RCC 7860 (cell line): Measurements from ENCODE around the gene ABHD2.
"Not testable (repeated sequence)": the region's sequence is repeated elsewhere in the genome, so short reads cannot be mapped to it uniquely, and the experiment has no call there.

Experiments
- DNase-seq: peaks from one replicate; pipeline ENCODE4 v3.0.0-alpha.2; 2015; ENCODE audit warnings: low spot score
- FAIRE-seq: peaks from 2 replicates; lab custom pipeline; 2012; peaks lifted over from hg19 to GRCh38; lab: Jason Lieb, UNC

The ABHD2 gene, protein sequence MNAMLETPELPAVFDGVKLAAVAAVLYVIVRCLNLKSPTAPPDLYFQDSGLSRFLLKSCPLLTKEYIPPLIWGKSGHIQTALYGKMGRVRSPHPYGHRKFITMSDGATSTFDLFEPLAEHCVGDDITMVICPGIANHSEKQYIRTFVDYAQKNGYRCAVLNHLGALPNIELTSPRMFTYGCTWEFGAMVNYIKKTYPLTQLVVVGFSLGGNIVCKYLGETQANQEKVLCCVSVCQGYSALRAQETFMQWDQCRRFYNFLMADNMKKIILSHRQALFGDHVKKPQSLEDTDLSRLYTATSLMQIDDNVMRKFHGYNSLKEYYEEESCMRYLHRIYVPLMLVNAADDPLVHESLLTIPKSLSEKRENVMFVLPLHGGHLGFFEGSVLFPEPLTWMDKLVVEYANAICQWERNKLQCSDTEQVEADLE

DNA sequence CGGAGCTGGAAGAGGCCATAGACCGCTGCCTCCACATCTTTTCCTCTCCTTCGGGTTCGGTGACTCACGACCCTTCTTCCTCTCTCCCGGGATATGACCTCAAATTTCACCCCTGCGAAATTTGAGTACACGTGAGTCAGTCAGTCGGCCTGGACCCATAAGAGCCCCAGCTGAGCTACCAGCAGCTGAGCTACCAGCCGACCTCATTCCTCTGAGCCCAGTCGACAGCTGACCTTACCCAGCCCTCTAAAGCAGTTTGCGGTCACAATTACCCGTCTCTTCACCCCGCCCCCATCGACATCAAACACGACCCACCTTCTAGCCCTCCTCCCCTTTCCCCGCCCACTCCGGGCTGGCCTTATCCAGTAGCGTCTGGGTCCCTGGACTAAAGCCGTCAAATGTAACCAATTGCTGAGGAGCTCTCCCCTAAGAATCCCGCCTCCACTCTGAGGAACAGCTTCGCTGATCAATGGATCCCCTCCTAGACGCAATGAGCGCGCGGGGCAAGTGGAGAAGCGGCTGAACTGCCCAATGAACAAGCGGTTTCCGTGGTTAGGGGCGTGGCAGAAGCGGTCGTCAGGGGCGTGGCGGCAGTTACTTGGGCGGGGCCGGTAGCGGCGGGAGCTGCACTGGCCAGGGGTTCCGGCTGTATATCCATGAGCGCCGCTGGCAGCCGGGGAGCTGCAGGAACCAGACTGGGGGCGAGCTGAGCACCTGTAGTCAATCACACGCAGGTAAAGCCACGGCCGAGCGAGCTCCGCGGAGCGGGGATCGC is at the start of gene ABHD2:
ABHD2 (plus strand) TSS at position 627 of the 775 bp plus-strand sequence. CDS start 27,872 bp downstream, outside the sequence.
- FAIRE-seq (peak; percentile 95), DNase-seq (peak; percentile 100)

DNA sequence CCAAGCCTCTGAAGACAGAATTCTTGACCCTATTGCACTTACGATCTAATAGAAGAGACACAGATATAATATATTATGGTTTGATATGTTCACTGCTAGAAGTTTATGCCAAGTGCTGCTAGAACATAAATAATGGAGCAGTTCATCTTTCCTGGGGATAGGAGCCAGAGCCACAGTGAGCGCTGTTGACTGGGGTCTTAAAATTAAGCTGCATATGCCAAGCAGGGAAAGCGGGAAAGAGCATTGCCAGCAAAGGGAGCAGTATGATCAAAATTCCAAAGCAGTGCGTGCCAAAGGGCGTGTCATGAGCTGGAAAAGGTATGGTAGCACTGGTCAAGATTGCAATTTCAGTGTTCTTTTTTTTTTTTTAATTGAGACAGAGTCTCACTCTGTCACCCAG is 49.1 kb upstream of the ABHD2 start:
- FAIRE-seq (no peak), DNase-seq (no peak)

DNA sequence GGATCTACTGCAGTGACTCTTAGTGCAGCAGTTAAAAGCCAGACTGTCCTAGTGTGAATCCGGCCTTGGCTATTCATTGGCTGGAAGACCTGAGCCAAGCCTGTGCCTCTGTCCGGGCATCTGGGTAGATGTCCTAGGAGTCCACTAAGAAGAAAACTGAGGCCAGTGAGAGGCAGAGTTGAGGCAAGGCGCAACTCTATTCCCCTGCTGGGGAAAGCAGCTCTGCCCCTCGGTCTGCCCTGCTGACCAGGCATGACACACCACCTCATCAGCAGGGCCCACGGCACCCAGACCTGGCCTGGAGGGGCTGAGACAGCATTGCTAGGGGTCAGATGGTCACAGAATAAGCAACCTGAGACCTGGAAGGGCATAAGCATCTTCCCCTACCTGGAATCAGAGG is 46.7 kb upstream of the ABHD2 start:
- FAIRE-seq (no peak), DNase-seq (no peak)

DNA sequence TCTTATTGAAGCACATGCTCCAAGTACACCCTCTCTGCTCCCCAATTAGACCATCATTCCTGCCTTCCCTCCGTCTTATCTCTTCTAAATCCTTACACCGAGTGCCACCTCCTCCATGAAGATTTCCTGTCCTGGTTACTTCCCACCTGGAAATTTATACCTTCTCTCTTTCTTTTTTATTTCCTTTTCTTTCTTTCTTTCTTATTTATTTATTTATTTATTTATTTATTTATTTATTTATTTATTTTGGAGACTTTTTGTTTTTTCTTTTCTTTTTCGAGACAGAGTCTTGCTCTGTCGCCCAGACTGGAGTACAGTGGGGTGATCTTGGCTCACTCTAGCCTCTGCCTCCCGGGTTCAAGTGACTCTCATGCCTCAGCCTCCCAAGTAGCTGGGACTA is 45.9 kb upstream of the ABHD2 start:
- no peak for FAIRE-seq
- DNase-seq: no peak

DNA sequence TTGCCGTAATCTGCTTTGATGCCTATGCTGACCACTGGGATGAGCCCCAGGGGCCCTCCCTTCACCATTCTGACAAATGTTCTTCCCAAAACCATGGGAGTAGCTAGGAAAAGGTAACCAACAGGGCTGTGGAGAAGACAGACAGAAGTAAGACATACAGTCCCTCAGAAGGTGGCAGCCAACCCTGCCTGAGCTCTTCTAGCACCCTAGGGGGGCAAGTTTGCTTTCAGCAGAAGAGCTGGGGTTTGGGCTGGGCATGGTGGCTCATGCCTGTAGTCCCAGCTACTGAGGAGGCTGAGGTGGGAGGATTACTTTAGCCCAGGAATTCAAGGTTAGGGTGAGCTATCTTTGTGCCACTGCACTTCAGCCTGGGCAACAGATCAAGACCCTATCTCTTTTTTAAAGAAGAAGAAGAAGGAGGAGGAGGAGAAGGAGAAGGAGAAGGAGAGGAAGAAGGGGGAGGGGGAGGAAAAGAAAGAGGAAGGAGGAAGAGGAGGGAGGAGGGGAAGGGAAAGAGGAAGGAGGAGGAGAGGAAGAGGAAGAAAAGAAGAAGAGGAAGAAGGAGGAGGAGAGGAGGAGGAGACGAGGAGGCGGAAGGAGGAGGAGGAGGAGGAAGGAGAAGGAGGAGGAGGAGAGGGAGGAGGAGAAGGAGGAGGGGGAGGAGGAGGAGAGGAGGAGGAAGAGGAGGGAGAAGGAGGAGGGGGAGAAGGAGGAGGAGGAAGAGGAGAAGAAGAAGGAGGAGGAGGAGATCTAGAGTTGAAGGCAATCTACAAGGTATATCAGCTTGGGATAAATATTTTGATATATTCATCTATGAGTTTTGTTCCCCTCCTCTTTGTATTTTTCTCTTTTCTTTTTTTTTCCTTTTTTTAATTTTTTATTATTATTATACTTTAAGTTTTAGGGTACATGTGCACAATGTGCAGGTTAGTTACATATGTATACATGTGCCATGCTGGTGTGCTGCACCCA is 44.9 kb upstream of the ABHD2 start:
- DNase-seq (no peak), FAIRE-seq (no peak)

DNA sequence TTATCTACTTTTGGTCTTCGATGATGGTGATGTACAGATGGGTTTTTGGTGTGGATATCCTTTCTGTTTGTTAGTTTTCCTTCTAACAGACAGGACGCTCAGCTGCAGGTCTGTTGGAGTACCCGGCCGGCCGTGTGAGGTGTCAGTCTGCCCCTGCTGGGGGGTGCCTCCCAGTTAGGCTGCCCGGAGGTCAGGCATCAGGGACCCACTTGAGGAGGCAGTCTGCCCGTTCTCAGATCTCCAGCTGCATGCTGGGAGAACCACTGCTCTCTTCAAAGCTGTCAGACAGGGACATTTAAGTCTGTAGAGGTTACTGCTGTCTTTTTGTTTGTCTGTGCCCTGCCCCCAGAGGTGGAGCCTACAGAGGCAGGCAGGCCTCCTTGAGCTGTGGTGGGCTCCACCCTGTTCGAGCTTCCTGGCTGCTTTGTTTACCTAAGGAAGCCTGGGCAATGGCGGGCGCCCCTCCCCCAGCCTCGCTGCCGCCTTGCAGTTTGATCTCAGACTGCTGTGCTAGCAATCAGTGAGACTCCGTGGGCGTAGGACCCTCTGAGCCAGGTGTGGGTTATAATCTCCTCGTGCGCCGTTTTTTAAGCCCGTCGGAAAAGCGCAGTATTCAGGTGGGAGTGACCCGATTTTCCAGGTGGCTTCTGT is 39.1 kb upstream of the ABHD2 start:
- not testable (repeated sequence) for FAIRE-seq, DNase-seq

DNA sequence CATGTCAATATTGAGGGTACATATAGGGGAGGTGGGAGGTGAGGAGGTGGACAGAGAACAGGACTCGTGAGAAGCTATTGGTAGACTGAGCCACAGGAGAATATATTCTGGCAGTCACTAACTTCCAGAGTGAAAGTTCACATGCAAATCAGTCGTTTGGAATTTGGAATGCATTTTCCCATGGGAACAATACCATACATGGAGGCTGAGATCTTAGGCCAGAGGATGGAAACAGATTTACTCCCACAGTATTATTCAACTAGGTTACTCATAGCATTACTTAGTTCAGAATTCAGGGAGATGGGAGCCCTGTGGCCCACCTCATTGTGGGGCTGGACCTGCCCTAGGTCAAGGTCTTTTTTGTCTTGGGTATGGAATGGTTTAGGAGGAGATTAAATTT is 36.4 kb upstream of the ABHD2 start:
- FAIRE-seq (no peak), DNase-seq (no peak)

DNA sequence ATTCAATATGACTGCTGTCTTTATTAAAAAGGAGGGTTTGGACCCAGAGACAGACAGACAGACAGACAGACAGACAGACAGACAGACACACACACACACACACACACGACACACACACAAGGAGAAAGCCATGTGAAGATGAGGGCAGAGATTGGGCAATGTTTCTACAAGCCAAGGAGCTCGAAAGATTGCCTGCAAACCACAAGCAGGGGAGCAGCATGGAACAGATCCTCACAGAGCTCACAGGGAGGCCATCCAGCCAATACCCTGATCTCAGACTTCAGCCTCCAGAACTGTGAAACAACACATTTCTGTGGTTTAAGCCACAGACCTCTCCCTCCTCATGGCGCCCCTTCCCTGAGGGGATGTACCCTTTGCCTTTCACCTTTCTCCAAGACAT is 35.8 kb upstream of the ABHD2 start:
- DNase-seq (no peak), FAIRE-seq (no peak)

DNA sequence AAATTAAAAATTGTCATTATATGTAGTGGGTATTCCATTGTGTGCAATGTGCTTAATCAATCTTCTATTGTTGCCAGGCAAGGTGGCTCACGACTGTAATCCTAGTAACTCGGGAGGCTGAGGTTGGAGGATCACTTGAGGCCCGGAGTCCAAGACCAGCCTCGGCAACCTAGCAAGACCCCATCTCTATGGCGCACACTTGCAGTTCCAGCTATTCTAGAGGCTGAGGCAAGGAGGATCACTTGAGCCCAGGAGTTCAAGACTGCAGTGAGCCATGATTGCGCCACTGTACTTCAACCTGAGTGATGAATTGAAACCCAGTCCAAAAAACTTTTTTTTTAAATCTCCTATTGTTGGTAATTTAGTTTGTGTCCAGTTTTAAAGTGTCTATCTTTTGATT is 33.4 kb upstream of the ABHD2 start:
- FAIRE-seq (no peak), DNase-seq (no peak)

DNA sequence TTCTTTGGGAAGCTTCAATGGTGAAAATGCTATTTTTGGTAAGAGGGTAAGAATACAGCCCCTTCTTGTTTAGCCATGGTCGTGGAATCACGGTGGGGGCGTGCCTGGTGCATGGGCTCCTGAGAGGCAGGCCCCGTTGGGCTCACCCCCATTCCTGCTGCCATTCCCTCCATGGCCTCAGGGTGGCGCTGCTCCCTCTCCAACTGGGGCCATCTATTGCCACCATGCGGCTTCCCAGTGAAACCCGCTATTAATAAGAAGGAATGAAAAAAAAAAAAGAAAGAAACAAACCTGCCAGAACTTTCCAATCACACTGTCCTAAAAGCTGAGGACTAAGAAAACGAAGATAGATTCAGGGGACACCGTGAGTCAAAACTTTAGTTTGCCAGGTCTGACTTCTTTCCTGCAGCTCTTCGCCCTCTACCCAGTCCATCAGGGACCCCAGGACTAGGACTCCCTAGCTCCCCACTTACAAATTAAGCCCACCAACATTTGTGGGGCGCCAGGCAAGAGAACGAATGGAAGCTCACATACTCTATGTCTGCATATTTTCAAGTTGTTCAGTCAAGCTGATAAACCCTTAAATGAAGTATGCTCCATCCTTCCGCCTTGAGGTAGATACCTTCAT is 30.6 kb upstream of the ABHD2 start:
- peak; percentile 54 for DNase-seq
- no peak for FAIRE-seq

DNA sequence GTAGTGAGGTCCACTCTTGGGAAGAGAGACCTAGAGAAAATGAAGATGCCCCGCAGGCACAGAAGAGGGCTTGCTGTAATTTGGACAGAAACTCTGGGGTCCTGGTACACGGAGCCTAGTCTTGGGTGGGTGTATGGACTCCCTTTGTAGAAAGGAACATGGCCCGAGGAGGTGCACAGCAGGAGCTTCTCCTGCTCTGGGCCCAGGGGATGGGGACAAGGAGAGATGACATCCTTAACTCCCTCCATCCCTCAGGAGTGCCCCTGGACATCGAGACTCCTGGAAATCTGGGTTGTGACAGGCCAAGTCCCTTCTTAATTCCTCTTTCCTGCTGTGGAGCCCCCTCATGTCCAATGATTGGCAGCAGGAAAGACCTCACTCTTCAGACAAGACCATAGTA is 29.9 kb upstream of the ABHD2 start:
- no peak for FAIRE-seq
- no peak for DNase-seq

DNA sequence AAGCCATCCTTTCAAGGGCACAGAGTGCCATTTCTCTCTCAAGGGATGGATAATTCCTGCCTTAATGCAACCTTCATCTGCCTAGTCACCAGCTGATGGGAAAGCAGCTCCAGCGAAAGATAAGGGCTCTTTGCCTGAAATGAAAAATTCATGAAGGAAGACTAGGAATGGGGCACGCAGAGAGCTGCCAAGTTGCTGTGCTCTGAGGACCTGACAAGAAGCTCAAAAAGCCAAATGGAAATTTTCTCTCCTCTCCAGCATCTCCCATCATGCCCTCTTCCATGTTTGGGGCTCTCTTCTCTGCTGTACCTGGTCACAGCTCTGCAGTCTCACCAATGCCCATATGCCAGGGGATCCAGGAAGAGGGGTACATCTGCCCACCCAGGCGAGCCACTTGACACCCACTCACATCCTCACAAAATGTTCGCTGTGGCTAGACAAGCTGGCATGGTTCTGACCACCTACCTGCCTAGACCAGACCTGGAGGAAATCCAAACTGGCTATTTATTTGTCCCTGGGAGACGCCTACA is 29.3 kb upstream of the ABHD2 start:
- FAIRE-seq (no peak), DNase-seq (no peak)

DNA sequence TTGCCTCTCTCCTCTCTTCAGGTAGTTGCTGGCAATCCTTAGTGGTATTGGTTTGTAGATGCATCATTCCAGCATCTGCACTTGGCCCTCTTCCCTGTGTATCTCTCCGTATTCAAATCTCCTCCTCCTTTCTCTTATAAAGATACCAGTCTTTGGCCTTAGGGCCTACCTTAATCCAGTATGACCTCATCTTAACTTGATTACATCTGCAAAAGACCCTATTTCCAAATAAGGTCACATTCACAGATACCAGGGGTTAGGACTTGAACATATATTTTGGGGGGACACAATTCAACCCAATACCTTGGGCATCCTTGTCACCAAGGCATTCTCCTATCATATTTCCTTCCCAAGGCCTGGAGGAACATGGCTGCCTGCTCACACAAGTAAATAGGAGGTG is 22.0 kb upstream of the ABHD2 start:
- no peak for DNase-seq
- FAIRE-seq: no peak

DNA sequence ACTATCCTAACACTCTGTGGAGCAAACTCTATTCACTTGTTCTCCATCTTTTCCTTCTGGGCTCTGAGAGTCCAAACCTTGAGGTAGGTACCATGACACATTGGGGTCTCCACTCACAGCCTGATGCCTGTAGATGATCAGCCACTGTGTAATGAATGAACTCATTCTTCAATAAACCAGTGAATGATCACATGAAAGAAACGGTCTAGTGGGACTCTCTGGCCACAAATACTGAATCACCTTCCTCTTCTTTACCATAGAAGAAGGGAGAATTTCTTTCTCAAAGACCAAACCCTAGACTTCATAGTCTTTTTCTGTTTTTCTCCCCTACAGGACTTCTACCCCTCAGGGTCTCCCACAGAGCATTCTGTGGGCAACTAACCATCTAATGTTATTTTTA is 20.5 kb upstream of the ABHD2 start:
- FAIRE-seq (peak; percentile 85), DNase-seq (peak; percentile 81)

DNA sequence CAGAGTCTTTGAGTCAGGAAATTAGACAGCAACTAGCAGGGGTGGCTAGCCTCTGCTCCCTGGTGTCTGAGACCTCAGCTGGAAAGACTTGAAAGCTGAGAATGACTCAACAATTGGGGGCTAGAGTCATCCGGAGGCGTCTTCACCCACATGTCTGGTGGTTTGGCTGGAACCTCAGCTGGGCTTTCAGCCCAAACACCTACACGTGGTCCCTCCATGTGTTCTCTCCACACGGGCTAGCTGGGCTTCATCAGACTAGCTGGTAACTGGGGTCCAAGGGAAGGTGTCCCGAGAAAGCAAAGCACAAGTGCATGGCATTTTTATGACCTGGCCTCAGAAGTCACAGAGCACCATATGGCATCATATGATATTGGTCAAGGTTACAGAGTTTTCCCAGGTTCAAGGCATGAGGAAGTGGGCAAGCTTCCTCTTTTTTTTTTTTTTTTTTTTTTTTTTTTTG is 19.9 kb upstream of the ABHD2 start:
- peak; percentile 83 for FAIRE-seq
- peak; percentile 92 for DNase-seq

DNA sequence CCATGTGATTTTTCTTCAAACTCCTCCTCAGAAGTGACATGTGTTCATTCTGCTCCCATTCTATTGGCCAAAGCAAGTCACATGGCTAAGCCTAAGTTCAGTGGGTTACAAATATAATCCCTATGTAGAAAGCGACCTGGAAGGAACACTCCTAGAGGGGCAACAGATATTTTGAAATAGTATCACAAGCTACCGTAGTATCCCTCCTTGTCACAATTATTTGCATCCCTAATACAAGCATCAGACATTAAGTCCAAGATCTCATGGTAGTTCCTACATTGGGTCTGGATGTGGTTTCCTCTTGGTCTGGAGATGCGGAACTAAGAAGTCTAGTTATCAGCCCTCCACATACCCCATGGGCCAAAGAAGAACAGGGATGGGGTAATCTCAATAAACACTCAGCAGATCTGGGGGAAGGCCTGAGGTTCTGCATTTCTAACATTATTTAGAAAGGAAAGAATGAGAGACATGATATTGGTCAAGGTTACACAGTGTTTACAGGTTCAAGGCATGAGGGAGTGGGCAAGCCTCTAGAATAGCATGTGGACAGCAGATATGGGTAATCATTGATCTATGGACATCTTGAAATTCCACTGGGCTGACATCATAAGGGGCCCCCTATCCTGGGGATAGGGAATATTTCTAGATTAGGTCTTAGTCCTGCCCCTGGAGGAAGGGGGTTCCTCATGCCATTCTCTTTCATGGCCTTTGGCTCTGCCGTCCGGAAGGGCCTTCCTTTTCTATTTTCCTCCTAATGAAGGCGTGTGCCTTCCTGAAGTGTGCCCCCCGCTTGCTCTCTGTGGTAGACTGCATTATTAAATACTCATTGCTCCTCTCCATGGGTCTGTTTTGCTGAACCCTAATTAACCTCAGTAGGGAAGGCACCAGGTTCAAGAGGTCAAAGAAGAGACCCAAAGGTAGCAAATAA is 17.8 kb upstream of the ABHD2 start:
- DNase-seq (no peak), FAIRE-seq (no peak)

DNA sequence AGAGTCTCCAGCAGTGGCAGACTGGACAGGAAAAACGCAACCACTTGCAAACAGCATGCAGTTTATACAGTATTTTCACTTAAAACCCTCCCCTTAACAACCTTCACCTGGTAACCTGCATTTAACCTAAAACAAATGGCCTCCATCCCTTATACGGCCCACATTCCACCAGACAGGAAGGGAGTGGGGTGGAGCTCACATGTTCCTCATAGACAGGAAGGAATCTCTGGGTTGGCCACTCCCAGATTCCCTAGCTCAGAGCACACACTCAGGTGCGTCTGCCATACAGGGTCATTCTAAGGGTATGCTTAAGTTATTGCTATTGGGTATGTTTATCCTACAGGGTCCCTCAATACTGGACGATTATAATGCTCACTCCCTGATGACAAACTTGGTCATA is 16.8 kb upstream of the ABHD2 start:
- FAIRE-seq (no peak), DNase-seq (no peak)

DNA sequence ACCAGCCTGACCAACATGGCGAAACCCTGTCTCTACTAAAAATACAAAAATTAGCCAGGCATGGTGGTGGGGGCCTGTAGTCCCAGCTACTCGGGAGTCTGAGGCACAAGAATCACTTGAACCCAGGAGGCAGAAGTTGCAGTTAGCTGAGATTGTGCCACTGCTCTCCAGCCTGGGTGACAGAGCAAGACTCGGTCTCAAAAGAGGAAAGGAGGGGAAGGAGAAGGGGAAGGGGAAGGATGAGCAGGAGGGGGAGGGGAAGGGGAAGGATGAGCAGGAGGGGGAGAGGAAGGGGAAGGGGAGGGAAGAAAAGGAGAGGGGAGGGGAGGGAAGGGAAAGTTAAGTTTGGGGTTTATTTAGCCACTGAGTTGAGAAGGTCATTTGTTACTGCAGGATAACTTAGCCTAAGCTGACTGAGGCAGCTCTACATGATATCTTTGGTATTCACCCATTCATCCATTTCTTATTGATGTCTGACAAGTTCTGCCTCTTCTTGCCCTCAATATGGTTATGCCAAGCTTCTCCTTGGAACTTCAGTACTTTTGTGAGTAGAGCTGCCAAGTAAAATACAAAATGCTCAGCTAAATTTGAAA is 15.9 kb upstream of the ABHD2 start:
- FAIRE-seq (no peak), DNase-seq (no peak)
